A549 (cell line): ENCODE data around the gene SSH2. TPM values are rescaled to one million over a fixed set of nuclear protein-coding genes. Genes with fewer than 3 reads are reported as not detected.

ENCODE experiments used
- ATAC-seq, 2 experiments: fragments of 200-7000 bp in 1 of 2; fragments of >200 bp in 1 of 2; cut with Nextera tagmentation in 1 of 2; cut with Tn5 transposase in 1 of 2; 3 replicates each; pipeline versions ENCODE4 v1.8.0 to v1.9.1; 2018 to 2020; ENCODE audit warnings: mild to moderate bottlenecking in 1 of 2, moderate library complexity in 1 of 2
- CTCF ChIA-PET: fragments of 300-600 bp; sonication (Branson Sonifier 250); formaldehyde crosslinking; extraction: SDS; loops from one replicate; lab custom pipeline; 2021; ENCODE audit warnings: antibody characterized with exemption, inconsistent platforms; lab: Yijun Ruan, JAX
- POLR2A ChIA-PET: fragments of 350-600 bp; formaldehyde crosslinking; extraction: SDS; loops from one replicate; lab custom pipeline; 2021; ENCODE audit warnings: antibody characterized with exemption, inconsistent platforms; lab: Yijun Ruan, JAX
- DNase-seq, 2 experiments: peaks; one replicate each; pipeline versions ENCODE4 v3.0.0 to v3.0.0-alpha.2; 2011 to 2016; ENCODE audit warnings: low read depth in 1 of 2, low spot score in 1 of 2
- FAIRE-seq: peaks from 2 replicates; lab custom pipeline; 2011; peaks lifted over from hg19 to GRCh38; lab: Jason Lieb, UNC
- H3K27ac ChIP-seq, 2 experiments: fragments of >200 bp; sonication (Bioruptor Twin); formaldehyde crosslinking; 3 replicates each; pipeline ENCODE4 v1.5.1; 2016 to 2017
- H3K4me1 ChIP-seq: fragments of >200 bp; sonication (Bioruptor Twin); formaldehyde crosslinking; 3 replicates; pipeline ENCODE4 v1.6.1; 2016
- H3K4me2 ChIP-seq: fragments of >200 bp; sonication (Bioruptor Twin); formaldehyde crosslinking; 3 replicates; pipeline ENCODE4 v1.6.1; 2016
- H3K4me3 ChIP-seq: fragments of >200 bp; sonication (Bioruptor Twin); formaldehyde crosslinking; 3 replicates; pipeline ENCODE4 v1.5.1; 2016
- H3K9me3 ChIP-seq: fragments of >200 bp; sonication (Bioruptor Twin); formaldehyde crosslinking; 3 replicates; pipeline ENCODE4 v1.6.1; 2016
- ESRRA ChIP-seq: fragments of 150-350 bp; IDR thresholded peaks from 2 replicates; pipeline ENCODE4 v1.6.1; 2014; ENCODE audit warnings: mild to moderate bottlenecking, low read length, borderline replicate concordance
- FOSL2 ChIP-seq, 2 experiments: fragments of 450-650 bp in 1 of 2; fragments of >200 bp in 1 of 2; sonication (Bioruptor Twin) in 1 of 2; formaldehyde crosslinking; IDR thresholded peaks; 2 replicates each; pipeline versions ENCODE4 v1.5.0 to v1.6.1; 2016 to 2020; ENCODE audit warnings: mild to moderate bottlenecking in 1 of 2, moderate library complexity in 1 of 2
- FOXS1 ChIP-seq: fragments of 250-450 bp; sonication (Bioruptor Pico); IDR thresholded peaks from 2 replicates; pipeline ENCODE4 v1.5.0; 2020; ENCODE audit warnings: mild to moderate bottlenecking, moderate library complexity
- HDAC2 ChIP-seq: fragments of 200-600 bp; sonication (generic); IDR thresholded peaks from 2 replicates; pipeline ENCODE4 v1.6.1; 2016
- HOXB5 ChIP-seq: fragments of 250-450 bp; sonication (Bioruptor Pico); IDR thresholded peaks from 2 replicates; pipeline ENCODE4 v1.5.0; 2020; ENCODE audit warnings: mild to moderate bottlenecking, moderate library complexity
- JUN ChIP-seq, 2 experiments: fragments of >200 bp; sonication (Bioruptor Twin); formaldehyde crosslinking; IDR thresholded peaks; 2 replicates in 1 of 2; 3 replicates in 1 of 2; pipeline ENCODE4 v1.6.1; 2016 to 2017
- KDM1A ChIP-seq: fragments of 200-600 bp; sonication (generic); IDR thresholded peaks from 2 replicates; pipeline ENCODE4 v1.6.1; 2016; ENCODE audit warnings: low read depth, mild to moderate bottlenecking
- NFE2L2 ChIP-seq: fragments of 150-350 bp; conservative IDR thresholded peaks from 2 replicates; pipeline ENCODE4 v1.6.1; 2014; ENCODE audit warnings: low read length
- NR3C1 ChIP-seq: fragments of >200 bp; sonication (Bioruptor Twin); formaldehyde crosslinking; IDR thresholded peaks from 3 replicates; pipeline ENCODE4 v1.6.1; 2017
- PHF8 ChIP-seq: fragments of 200-600 bp; sonication (generic); IDR thresholded peaks from 2 replicates; pipeline ENCODE4 v1.6.1; 2016; ENCODE audit warnings: low read depth, mild to moderate bottlenecking, antibody characterized with exemption, moderate library complexity, borderline replicate concordance
- POLR2A ChIP-seq: IDR thresholded peaks from 2 replicates; pipeline ENCODE4 v1.6.1; 2012; ENCODE audit warnings: mild to moderate bottlenecking, low read length
- POLR2AphosphoS2 ChIP-seq: conservative IDR thresholded peaks from 2 replicates; pipeline ENCODE4 v1.6.1; 2012; ENCODE audit warnings: low read length, improper control_type of control experiment, inconsistent platforms
- RCOR1 ChIP-seq: fragments of 150-350 bp; IDR thresholded peaks from 2 replicates; pipeline ENCODE4 v1.6.1; 2014; ENCODE audit warnings: antibody characterized with exemption, low read length, low read depth
- RNF2 ChIP-seq: fragments of 200-600 bp; sonication (generic); IDR thresholded peaks from 2 replicates; pipeline ENCODE4 v1.6.1; 2016; ENCODE audit warnings: low read depth, mild to moderate bottlenecking, antibody characterized with exemption, moderate library complexity, borderline replicate concordance
- SREBF2 ChIP-seq: fragments of 450-650 bp; IDR thresholded peaks from 2 replicates; pipeline ENCODE4 v1.6.1; 2014; ENCODE audit warnings: mild to moderate bottlenecking, moderate library complexity
- TP53 ChIP-seq: fragments of 250-450 bp; sonication (Bioruptor Pico); IDR thresholded peaks from 2 replicates; pipeline ENCODE4 v1.5.0; 2021; ENCODE audit warnings: mild to moderate bottlenecking, moderate library complexity
- ZC3H11A ChIP-seq: fragments of 450-650 bp; IDR thresholded peaks from 2 replicates; pipeline ENCODE4 v1.6.1; 2014; ENCODE audit warnings: antibody characterized with exemption, mild to moderate bottlenecking
- WGBS: methylation state at CpG from one replicate; pipeline ENCODE4 v1.1.6; 2017; ENCODE audit errors: missing lambda C conversion rate; 5-methylcytosine and 5-hydroxymethylcytosine counted together
- polyA plus RNA-seq, 4 experiments: library from polyadenylated mRNA; depleted of rRNA in 3 of 4; stranded (reverse); fragments of >200 nt; fragmentation: RNase III in 1 of 4; extraction: RNeasy Plus Mini Kit Qiagen cat#74134 plus additional on column Dnase treatment in 1 of 4; gene quantifications; 2 replicates in 3 of 4; 3 replicates in 1 of 4; pipeline ENCODE4 v1.2.3, GENCODE V29; 2011 to 2017
- TF ChIP-seq, protein P1 (sequence below): IDR thresholded peaks from 2 replicates; pipeline ENCODE4 v1.6.1; 2012
- TF ChIP-seq, protein P2 (sequence below): fragments of >200 bp; sonication (Bioruptor Twin); formaldehyde crosslinking; IDR thresholded peaks from 3 replicates; pipeline ENCODE4 v1.5.1; 2016
- TF ChIP-seq, protein P3 (sequence below): fragments of >200 bp; sonication (Bioruptor Twin); formaldehyde crosslinking; IDR thresholded peaks from 2 replicates; pipeline ENCODE4 v1.6.1; 2016
- TF ChIP-seq, protein P4 (sequence below): fragments of 150-350 bp; IDR thresholded peaks from 2 replicates; pipeline ENCODE4 v1.6.1; 2014; ENCODE audit warnings: low read depth, mild to moderate bottlenecking, low read length
- TF ChIP-seq, protein P5 (sequence below): fragments of >200 bp; sonication (Bioruptor Twin); formaldehyde crosslinking; IDR thresholded peaks from 3 replicates; pipeline ENCODE4 v1.6.1; 2016
- TF ChIP-seq, protein P6 (sequence below): IDR thresholded peaks from 2 replicates; pipeline ENCODE4 v1.6.1; 2012
- TF ChIP-seq, protein P7 (sequence below): fragments of 250-450 bp; sonication (Bioruptor Pico); IDR thresholded peaks from 2 replicates; pipeline ENCODE4 v1.5.0; 2020; ENCODE audit warnings: low read depth, mild to moderate bottlenecking, moderate library complexity
- TF ChIP-seq, protein P8 (sequence below): fragments of 250-450 bp; sonication (Bioruptor Pico); IDR thresholded peaks from 2 replicates; pipeline ENCODE4 v1.5.0; 2021; ENCODE audit warnings: mild to moderate bottlenecking, moderate library complexity, borderline replicate concordance

The SSH2 gene
- polyA plus RNA-seq, 2 of the 4 experiments (the other 2 are of a cell fraction) = 20.7 to 24.5 TPM

DNA sequence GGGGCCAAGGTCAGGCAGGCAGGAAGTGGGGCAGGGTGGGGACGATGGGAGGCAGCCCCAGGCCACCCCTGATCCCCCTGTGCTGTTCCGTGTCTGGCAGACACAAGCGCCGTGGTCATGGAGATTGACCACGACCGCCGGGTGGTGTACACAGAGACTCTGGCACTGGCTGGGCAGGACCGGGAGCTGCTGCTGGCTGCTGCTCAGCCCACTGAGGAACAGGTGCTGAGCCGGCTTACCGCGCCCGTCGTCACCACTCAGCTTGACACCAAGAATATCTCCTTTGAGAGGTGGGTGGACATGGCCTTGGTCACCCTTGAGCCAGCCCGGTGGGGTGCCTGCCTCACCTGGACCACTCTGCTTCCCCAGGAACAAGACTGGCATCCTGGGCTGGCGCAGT is 321.0 kb downstream of the SSH2 start:
- Histone ChIP-seq H3K4me2 (no peak overlapping the region), H3K27ac (no peak overlapping the region), H3K9me3 (no peaks in the 10 kb centered on the region), H3K4me3 (no peak overlapping the region), H3K4me1 (peaks cover 6% of the 10 kb centered on the region)
- TF ChIP-seq, protein P1, sequence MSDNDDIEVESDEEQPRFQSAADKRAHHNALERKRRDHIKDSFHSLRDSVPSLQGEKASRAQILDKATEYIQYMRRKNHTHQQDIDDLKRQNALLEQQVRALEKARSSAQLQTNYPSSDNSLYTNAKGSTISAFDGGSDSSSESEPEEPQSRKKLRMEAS = no peak
- no peak for TF ChIP-seq FOXS1 (CRISPR knock-in tag)
- TF ChIP-seq, protein P2, sequence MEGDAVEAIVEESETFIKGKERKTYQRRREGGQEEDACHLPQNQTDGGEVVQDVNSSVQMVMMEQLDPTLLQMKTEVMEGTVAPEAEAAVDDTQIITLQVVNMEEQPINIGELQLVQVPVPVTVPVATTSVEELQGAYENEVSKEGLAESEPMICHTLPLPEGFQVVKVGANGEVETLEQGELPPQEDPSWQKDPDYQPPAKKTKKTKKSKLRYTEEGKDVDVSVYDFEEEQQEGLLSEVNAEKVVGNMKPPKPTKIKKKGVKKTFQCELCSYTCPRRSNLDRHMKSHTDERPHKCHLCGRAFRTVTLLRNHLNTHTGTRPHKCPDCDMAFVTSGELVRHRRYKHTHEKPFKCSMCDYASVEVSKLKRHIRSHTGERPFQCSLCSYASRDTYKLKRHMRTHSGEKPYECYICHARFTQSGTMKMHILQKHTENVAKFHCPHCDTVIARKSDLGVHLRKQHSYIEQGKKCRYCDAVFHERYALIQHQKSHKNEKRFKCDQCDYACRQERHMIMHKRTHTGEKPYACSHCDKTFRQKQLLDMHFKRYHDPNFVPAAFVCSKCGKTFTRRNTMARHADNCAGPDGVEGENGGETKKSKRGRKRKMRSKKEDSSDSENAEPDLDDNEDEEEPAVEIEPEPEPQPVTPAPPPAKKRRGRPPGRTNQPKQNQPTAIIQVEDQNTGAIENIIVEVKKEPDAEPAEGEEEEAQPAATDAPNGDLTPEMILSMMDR = no peak
- no peak for TF ChIP-seq NR3C1
- no peak for TF ChIP-seq HOXB5 (CRISPR knock-in tag)
- TF ChIP-seq POLR2AphosphoS2 = no peak
- TF ChIP-seq NFE2L2 = no peak
- TF ChIP-seq ZC3H11A = no peak
- TF ChIP-seq ESRRA = no peak
- TF ChIP-seq SREBF2 = no peak
- TF ChIP-seq, protein P3, sequence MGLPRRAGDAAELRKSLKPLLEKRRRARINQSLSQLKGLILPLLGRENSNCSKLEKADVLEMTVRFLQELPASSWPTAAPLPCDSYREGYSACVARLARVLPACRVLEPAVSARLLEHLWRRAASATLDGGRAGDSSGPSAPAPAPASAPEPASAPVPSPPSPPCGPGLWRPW = no peak
- TF ChIP-seq, protein P4, sequence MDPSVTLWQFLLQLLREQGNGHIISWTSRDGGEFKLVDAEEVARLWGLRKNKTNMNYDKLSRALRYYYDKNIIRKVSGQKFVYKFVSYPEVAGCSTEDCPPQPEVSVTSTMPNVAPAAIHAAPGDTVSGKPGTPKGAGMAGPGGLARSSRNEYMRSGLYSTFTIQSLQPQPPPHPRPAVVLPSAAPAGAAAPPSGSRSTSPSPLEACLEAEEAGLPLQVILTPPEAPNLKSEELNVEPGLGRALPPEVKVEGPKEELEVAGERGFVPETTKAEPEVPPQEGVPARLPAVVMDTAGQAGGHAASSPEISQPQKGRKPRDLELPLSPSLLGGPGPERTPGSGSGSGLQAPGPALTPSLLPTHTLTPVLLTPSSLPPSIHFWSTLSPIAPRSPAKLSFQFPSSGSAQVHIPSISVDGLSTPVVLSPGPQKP = no peak
- TF ChIP-seq, protein P5, sequence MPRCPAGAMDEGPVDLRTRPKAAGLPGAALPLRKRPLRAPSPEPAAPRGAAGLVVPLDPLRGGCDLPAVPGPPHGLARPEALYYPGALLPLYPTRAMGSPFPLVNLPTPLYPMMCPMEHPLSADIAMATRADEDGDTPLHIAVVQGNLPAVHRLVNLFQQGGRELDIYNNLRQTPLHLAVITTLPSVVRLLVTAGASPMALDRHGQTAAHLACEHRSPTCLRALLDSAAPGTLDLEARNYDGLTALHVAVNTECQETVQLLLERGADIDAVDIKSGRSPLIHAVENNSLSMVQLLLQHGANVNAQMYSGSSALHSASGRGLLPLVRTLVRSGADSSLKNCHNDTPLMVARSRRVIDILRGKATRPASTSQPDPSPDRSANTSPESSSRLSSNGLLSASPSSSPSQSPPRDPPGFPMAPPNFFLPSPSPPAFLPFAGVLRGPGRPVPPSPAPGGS = no peak
- no peak for TF ChIP-seq HDAC2
- no peak for TF ChIP-seq PHF8
- TF ChIP-seq, protein P6, sequence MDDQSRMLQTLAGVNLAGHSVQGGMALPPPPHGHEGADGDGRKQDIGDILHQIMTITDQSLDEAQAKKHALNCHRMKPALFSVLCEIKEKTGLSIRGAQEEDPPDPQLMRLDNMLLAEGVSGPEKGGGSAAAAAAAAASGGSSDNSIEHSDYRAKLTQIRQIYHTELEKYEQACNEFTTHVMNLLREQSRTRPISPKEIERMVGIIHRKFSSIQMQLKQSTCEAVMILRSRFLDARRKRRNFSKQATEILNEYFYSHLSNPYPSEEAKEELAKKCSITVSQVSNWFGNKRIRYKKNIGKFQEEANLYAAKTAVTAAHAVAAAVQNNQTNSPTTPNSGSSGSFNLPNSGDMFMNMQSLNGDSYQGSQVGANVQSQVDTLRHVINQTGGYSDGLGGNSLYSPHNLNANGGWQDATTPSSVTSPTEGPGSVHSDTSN = no peak
- TF ChIP-seq, protein P7, sequence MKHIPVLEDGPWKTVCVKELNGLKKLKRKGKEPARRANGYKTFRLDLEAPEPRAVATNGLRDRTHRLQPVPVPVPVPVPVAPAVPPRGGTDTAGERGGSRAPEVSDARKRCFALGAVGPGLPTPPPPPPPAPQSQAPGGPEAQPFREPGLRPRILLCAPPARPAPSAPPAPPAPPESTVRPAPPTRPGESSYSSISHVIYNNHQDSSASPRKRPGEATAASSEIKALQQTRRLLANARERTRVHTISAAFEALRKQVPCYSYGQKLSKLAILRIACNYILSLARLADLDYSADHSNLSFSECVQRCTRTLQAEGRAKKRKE (CRISPR knock-in tag) = no peak
- no peak for TF ChIP-seq KDM1A
- ChIA-PET POLR2A (no interaction called here), CTCF (interaction anchor here (0.8 to 23.2 kb wide), 6 partner anchors 9 to 485 kb away, joined by 3 to 447 read pairs (median 40); partner anchors contain the start of genes ABHD15, ANKRD13B and TP53I13)
- no peak for FAIRE-seq
- DNase-seq = no peak
- no peak for ATAC-seq
- 89% methylated on average over 13 of the region's 15 CpGs for WGBS

DNA sequence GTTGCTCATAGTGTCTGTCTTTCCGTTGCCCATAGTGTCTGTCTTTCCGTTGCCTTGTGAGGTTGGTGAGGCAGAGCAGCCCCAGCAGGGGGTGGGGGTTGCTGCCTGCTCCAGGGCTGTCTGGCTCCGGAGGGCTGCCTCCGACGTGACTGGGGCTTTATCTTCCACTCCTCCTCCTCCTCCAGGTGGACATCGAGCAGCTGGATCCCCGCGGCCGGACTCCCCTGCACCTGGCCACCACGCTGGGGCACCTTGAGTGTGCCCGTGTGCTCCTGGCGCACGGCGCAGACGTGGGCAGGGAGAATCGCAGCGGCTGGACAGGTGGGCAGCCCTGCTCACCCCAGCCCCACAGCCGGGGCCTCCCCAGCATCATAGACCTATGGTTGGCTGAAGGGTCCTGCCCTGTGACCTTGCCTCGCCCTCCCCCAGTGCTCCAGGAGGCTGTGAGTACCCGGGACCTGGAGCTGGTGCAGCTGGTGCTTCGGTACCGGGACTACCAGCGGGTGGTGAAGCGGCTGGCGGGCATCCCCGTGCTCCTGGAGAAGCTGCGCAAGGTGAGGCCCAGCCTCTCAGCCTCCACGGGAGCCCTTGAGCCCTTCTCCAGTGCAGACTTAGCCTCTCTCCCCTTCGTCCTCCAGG is 322.4 kb downstream of the SSH2 start:
- FAIRE-seq = no peak
- Histone ChIP-seq H3K4me2 (no peak overlapping the region), H3K4me1 (no peaks in the 10 kb centered on the region), H3K9me3 (no peaks in the 10 kb centered on the region), H3K4me3 (no peak overlapping the region), H3K27ac (no peak overlapping the region)
- ChIA-PET POLR2A (no interaction called here), CTCF (interaction anchor here (2.3 to 23.2 kb wide), 4 partner anchors 10 to 238 kb away, joined by 5 to 447 read pairs (median 200); partner anchors contain the start of genes ABHD15, ANKRD13B and TP53I13)
- no peak for ATAC-seq
- DNase-seq = no peak
- 94% methylated on average over 27 of the region's 29 CpGs for WGBS
- no peak for TF ChIP-seq RNF2
- no peak for TF ChIP-seq POLR2AphosphoS2
- TF ChIP-seq, protein P8, sequence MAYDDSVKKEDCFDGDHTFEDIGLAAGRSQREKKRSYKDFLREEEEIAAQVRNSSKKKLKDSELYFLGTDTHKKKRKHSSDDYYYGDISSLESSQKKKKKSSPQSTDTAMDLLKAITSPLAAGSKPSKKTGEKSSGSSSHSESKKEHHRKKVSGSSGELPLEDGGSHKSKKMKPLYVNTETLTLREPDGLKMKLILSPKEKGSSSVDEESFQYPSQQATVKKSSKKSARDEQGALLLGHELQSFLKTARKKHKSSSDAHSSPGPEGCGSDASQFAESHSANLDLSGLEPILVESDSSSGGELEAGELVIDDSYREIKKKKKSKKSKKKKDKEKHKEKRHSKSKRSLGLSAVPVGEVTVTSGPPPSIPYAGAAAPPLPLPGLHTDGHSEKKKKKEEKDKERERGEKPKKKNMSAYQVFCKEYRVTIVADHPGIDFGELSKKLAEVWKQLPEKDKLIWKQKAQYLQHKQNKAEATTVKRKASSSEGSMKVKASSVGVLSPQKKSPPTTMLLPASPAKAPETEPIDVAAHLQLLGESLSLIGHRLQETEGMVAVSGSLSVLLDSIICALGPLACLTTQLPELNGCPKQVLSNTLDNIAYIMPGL (CRISPR knock-in tag) = no peak
- no peak for TF ChIP-seq FOSL2 (IDR thresholded peaks at IDR 0.05)
- no peak for TF ChIP-seq FOSL2 (CRISPR knock-in tag; IDR thresholded peaks at IDR 0.05)
- TF ChIP-seq, protein P5 = no peak
- TF ChIP-seq POLR2A = no peak
- TF ChIP-seq, protein P7 (CRISPR knock-in tag) = no peak
- no peak for TF ChIP-seq NR3C1
- TF ChIP-seq RCOR1 = no peak
- no peak for TF ChIP-seq JUN (IDR thresholded peaks at IDR 0.05)
- no peak for TF ChIP-seq TP53 (CRISPR knock-in tag)
